Fibroblast of the conjunctiva (primary cell): ENCODE measurements around the gene HECTD4.
A peak's percentile ranks its signal among the peaks of the same experiment; 100 is the strongest.

Experiments used
- DNase-seq: peaks from one replicate; pipeline ENCODE4 v3.0.0-alpha.2; 2010; ENCODE audit warnings: low read depth

The HECTD4 gene

DNA sequence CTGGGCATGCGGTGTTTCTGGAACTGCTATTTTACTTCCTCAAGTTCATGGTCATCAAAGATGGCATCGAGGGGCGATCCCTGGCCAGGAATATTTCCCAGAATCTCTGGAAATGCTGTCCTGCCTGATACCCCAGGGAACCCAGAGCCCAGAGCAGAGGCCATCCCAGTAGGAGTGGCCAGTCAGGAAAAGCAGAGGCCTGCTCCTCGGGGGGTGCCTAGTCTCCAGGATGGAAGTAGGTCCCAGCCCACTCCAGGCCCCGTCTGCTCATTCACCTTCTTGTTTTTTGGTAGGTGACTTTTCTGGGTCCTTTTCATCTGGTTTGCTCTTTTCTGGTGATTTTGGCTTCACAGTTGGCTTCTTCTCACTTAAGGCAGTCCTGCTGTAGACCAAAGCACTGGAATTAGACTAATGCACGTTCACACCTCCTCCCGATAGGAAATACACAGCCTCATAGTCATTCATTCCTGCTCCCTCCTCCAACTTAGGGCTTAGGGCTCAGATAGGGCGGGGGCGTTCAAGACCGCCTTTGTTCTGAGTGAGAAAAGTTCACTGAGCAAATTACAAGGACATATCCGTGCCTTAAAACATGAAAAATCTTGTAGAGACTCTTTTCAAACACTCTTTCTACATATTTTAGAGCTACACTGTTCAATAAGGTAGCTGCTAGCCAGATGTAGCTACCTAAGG, 205.8 kb downstream of the HECTD4 start:
- DNase-seq, result no peak

DNA sequence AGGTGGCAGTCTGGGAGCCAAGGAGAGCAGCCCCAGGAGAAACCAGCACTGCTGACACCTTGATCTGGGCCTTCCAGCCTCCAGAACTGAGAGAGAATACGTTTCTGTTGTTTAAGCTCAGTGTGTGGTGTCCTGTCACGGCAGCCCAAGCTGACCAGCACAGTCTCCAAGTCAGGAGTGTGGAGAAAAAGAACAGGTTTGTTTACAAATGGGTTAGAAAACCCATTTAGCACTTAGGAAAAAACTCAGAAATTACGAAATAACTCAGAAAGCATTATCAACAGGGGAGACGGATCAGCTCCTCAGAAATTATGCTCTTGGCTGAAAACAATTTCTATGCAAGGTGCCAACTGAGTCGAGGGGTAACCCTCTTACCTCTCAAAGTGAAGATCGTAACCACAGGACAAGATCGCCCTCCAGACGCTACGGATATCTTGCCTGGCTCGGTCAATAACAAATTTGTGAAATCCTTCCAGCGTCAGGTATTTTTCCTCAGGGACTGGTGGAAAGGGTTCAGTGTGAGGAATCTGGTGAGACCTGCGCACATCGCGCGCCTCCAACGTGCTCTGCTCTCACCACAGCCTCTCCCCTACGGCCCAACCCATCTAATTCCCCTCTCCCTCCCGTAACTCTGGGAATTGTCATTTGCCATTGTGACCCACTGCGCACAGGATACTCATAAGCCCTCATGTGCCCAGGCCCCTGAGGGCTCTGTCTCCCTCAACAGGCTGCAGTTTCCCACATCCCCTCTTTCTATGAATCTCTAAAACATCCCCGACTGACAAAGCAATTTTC, 206.7 kb downstream of the HECTD4 start:
- no peak for DNase-seq

DNA sequence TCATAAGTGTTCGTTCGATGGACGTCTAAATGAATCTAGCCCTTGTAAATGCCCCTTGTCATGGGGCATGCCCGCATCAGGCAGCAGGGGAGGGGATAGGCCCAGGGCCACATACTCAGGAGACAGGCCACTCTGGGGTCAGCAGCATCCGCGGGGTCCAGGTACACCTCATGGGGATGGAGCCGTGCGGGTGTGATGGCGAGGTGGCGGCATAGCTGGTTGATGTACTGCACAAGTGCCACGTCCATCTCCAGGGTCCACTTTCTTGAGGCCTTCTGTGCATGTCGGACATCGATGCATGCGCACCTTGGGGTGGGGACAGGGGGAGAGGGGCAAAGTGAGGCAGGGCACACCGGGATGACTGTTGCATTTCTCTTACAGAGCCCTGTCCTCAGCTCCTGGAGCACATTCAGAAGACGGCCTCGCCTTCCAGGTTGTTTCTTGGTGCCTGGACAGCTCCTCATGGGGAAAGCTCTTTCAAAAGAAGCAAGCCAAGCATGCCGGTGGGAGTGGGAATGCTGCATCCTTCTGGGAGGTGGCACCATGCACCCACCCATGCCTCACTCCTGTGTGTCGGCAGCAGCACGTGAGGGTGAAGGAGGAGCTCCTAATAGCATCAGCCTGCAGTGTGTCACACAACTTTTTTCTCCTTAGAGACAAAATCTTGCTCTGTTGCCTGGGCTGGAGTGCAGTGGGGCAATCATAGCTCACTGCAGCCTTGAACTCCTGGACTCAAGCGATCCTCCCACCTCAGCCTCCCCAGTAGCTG, 209.5 kb downstream of the HECTD4 start:
- no peak for DNase-seq

DNA sequence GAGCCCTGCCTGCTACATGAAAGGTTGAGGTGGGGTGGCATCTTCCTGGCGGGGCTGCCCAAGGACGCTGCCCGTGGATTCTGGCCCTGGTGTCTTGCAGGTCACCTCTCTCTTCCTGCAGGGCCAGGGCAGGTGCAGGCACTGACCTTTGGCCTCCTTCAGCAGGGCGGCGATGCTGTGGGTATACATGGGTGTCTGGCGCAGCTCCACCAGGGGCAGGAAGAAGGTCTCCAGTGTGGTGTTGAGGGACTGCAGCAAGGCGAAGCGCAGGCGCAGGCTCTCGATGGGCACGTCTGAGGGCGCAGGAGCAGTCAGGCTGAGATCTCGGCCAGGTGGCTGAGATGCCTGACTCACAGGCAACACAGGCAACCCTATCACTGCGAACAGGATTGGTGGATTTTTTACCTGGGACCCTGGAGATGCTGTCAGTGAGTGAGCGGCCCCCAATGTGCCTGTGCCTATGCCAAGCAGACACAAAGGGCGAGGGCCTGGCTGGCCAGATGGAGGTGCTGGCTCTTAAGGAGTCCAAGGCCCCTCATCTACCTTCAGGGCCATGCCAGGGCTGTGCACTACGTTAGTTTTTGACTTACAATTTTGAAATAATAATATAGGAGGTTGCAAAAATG, 211.1 kb downstream of the HECTD4 start:
- DNase-seq, result no peak

DNA sequence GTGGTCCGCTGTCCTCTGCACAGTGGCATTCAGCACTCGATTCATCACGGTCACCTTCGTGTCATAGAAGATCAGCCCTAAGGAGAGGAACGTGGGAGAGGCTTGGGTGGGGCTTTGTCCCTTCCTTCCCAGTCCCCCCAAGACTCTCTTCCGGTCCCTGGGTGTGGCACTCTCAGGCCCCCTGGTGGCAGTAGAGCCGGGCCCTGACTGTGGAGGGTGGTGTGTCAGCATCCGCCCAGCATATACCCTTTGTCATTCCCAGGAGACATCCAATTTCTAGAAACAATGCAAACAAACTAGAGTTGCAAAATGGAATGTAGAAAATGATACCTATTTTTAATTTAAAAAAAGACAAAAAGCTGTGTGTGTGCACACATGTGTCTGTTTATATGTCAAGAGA, 211.9 kb downstream of the HECTD4 start:
- peak; percentile 6 for DNase-seq

DNA sequence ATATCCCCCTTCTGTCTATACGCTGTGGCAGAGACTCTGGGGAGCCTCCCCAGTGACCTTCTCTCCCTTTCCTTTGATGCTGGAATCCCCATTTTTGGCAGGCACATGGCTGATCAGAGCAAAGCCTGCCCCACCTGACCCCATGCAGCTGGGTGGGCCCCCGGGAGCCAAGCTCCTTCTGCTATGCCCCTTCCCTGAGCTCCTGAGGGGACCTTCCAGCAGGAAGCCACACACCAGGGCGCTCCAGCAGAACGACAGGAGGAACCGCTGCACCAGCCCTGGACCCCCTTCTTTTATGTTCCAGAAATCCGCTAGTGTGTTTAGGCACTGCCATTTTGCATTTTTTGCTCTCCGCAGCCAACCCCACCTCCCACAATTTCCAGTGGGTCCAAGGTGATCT, 212.3 kb downstream of the HECTD4 start:
- DNase-seq, result no peak

DNA sequence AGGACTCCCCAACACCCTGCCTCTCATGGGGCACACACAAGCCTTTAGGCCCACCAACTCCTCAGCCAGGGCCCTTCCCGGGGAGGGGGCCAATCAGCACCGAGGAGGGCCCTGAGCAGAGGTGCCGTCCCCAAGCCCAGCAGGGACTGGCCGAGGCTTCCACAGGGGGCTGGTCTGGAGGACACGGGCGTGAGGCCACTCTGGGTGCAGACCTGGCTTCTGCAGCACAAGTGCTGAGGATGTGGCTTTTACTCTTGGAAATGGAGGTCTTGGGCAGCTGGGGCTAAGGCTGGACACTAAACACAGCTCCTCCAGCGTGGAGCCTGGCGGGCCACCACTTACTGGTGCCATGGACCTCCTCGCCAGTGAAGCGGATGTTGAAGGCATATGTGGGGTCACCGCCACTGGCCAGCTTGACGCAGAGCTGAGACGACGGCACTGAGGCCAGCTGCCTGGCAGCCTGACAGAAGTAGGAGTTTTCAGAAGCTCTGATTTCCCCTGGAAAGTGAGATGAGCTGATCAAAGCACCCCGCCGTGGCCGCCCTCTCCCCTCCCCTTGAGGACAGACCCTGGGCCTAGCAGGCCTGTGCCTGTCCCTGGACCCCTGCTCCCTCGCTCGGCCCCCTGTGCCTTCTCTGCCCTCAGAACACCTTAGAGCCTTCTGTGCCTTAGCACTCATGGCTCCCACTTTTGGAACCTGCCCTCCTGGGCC, 212.9 kb downstream of the HECTD4 start:
- no peak for DNase-seq

DNA sequence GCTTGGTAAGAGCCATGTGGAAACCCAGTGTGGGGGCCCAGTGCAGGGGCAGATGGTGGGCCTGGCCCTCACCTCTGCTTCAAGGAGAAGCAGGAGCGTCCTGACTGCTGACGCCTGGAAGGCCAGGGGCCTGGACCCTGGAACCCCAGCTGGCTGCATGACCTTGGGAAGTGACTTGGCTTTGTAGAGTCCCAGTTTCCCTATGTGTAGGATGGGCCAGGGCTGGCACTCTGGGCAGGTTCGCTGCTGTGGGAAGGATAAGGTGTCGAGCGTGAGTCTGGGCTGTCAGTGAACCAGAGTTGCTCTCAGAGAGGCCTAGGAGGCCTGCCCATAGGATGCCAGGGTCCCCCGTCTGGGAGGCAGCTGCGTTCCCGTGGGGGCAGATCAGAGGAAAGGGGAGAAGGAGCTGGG, 213.7 kb downstream of the HECTD4 start:
- no peak for DNase-seq

DNA sequence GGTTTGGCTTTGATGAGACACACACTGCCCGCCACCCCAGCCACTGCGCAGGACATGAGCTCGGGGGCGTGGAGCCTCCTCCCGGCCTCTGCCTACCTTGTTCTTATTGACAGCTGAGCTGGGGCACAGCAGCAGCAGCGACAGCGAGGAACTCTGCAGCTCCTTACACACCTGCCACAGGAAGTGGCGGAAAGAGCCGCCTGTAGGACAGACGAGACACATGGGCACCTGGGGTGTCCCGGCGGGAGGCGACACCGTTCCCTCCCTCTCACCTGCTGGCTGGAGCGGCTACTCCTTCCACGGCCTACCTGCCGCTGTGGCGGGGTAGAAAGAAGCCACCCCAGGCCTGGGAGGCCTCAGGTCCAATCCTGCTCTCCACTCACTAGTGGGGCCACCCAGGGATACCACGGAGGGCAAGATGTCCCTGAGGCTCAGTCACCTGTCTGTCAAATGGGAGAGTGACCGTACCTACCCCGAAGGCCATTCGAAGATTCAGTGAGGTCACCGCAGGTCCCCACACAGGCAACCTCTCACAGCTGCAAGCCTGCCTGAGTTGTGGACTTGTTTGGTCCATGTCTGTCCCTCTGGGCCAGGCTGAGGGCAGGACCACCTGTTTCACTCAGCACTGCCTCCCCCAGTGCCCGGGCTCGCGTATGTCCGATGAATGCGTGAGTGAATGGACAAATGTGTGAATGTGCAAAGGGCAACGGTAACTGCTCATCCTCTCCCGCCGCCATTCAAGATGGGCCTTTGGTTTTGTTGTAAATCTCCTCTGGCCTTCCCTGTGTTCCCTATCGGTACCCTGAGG, 214.3 kb downstream of the HECTD4 start:
- no peak for DNase-seq

DNA sequence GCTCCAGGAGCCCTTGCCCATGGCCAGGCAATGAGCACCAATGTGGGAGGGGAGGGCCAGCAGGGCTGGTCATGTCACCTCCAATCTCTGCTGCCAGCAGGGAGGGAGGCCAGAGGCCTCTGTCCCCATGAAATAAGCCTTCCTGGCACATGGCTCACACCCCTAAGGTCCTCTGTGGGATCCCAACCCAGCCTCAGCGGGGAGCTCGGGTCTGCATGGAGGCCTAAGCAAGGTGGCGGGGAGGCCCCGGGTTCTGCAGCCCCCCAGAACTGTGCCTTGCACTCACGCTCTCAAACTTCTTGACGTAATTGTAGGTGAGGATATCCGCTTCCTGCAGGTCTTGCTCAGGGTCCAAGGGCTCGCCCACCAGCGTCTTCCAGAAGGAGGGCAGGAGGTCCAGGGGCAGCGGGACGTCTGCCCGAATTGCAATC, 215.2 kb downstream of the HECTD4 start:
- no peak for DNase-seq

DNA sequence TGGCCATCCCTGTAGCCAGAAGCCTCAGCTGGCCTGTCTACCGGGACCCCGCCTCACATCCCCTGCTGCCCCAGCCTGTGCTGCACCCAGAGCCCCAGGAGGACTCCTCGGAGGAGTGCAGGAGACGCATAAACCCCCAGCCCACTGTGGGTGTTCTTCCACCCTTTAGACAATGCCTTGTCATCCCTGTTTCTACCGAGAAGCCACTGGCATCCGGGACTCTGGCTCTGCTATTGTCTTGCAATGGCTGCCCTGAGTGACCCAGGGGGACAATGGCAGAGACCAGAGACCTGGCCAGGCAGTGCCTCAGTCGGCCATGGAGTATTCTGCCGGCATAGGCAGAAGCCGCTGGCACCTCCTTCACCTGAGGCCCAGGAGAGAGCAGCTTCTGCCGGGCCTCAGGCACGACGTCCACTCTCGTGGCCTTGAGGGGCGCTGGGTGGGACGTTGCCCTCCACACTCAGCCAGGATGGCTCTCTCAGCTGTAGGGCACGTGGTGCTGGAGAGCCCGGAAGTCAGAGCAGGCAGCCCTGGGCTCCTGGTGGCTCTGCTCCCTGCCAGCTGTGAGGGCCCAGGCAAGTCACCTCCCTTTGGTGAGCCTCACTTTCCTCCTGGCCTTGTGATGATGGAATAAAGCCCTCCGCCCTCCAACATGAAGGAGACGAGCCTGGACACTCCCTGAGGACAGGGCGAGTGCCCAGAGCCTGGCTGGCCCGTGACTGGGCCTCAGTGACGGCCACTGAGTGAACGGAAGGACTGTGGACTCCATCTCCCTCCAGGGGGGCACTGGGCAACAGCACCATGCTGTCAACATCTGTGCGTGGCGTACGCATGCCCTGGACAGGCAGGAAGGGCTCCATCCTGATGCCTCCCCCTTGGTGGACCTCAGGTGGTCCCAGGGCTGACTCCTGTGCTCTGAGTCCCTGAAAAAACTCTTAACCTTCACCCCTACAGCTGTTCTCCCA, 215.9 kb downstream of the HECTD4 start:
- no peak for DNase-seq

DNA sequence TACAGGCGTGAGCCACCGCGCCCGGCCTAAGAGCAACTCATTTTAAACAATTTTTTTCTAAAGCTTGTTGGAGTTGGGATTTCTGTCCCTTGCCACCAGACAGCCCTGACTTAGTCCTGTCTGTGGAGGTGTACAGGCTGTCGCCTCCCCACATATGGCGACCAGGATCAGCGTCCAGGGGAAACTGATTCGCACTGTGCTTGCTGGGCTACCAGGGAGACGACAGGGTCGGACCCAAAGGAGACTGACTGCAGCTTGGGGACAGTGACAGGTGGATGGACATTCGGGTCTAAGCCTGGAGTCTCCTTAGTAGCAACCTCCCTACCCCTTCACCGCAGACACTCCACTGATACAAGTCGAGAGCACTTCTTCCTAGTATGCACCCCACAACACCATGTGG, 216.6 kb downstream of the HECTD4 start:
- DNase-seq, result no peak

DNA sequence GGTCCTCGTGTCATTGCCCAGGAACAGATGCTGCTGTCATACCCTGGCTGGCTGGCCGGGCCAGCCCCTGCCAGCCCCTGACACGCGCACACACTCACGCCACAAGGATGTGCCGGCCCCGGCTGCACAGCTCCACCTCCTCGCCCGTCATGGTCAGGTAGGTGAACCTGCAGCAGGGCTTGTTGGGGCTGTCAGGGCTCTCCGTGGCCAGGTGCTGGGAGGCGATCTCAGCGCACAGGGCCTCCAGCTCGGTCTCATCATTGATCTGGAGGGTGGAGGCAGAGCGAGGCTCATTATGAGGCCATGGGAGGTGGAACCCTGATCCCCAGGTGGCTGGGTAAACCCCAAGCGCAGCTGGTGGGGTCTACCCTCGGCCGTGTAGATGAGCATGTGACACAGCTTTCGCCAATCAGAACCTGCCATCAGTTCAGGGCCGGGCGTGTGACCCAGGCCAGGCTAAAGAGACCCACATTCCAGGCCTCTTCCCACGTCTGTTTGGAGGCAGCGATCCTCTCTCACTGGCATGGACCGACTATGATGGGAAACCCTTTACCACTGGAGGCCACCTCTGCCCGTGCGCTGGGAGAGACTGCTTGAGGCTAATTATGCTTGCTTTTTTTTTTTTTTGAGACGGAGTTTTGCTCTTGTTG, 218.1 kb downstream of the HECTD4 start:
- no peak for DNase-seq

DNA sequence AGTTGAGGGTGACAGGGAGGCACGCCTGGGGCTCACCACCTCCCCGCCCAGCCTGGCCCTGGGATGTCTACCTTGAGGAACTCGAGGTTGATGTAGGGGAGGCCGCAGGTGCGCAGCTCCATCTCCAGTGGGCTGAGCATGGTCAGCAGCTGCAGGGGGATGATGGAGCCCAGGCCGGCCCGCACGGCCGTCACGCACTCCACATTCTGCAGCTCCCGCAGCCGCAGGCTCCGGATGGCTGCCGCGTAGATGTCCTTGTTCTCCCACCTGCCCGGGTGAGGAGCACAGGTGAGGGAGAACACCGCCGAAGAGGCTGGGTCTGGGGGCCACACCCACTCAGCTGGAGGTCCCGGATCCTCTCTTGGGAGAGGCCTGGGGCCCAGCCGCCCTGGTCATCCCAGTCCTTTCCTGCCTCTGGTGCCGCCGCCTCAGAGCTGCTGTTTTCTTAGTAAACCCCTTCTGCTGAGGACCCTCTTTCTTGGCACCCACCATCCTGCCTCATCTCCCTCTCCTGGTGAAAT, 218.7 kb downstream of the HECTD4 start:
- no peak for DNase-seq

DNA sequence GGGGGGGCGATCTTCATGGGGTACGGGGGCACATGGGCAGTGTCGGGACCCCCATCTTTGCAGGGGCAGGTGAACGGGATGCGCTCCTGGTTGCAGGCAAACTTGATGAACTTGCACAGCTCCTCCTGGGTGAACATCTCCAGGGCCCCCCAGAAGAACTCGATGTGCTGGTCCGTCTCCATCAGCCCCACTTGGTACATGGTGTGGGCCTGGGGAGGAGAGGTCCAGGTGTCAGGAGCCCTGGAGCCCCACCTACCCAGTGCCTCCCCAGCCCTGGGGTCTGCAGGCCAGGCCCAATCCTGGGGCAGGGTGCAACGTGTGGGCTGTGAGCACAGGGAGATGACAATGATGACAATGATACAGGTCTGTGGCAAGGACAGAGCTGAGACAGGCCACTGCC, 219.2 kb downstream of the HECTD4 start:
- no peak for DNase-seq

DNA sequence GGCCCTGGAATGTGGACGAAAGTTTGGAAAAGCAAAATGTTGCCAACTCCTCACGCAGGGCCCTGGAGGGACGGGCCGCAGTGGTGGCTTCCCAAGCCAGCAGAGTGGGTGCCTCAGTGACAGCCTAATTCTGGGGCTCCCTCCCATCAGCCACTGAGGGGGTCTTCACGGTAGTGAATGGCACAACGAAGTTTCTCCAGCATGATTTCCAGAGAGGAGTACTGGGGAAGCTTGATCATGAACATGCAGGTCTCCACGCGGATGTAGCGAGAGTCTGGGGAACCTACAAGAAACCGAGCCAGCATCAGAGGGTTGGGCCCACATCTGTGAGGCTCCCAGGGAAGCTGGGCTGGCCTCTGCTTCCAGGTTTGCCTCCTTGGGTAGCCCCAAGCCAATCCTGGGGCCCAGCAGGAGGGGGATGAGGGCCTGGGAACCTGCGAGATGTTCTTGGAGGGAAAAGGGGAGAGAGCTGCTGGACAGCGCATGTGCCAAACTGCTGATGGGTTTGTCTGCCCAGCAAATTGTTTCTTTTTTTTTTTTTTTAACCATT, 219.9 kb downstream of the HECTD4 start:
- DNase-seq, result no peak

DNA sequence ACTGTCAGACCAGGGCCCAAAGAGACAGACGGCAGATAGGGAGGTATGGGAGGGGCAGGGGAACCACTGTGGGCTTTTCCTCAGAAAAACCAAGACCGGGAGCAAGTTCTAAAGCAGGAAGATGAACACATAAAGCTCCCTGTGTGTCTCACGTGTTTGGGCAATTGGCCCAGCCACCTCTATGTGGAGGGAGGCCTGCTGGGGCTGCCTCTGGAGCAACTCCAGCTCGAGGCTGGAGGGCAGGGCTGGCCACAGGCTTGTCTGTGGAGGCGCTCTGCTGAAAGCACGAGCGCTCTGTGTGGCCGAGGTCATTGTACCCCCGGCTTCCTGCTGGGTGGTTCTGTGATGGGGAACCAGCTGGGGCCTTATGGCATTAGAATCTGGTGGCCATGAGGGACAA, 220.5 kb downstream of the HECTD4 start:
- DNase-seq, result no peak

DNA sequence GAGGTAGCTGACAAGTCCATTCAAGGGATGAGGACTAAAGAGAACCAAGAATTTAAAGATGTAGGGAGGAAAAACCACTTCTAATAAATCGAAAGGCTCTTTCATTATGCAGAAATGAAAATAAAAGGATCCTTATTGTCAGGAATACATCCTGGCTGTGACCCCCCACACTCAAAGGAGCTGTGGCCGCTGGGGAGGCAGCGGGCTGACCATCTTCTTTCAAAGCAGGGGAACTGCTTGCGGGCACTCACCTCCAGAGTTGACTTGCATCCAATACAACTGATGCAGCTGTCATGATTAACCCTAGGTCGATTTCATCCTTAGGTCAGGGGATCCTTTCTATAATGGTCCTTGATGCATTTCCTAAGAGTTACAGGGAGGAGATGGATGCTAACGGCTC, 221.6 kb downstream of the HECTD4 start:
- no peak for DNase-seq

DNA sequence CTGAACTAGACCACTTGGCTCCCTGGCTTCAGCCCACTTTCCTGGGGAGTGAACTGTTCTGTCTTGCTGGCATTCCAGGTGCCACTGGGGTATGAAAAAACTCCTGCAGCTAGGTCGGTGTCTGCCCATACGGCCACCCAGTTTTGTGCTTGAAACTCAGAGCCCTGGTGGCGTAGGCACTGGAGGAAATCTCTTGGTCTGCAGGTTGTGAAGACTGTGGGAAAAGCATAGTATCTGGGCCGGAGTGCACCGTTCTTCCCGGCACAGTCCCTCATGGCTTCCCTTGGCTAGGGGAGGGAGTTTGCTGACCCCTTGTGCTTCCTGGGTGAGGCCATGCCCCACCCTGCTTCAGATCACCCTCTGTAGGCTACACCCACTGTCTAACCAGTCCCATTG, 223.1 kb downstream of the HECTD4 start:
- no peak for DNase-seq
